Fibroblast of skin of scalp (primary cell): Measurements from ENCODE around the gene UBXN11.

ENCODE experiments used
- DNase-seq: peaks from one replicate; pipeline ENCODE4 v3.0.0-alpha.2; 2013

UBXN11 gene

DNA sequence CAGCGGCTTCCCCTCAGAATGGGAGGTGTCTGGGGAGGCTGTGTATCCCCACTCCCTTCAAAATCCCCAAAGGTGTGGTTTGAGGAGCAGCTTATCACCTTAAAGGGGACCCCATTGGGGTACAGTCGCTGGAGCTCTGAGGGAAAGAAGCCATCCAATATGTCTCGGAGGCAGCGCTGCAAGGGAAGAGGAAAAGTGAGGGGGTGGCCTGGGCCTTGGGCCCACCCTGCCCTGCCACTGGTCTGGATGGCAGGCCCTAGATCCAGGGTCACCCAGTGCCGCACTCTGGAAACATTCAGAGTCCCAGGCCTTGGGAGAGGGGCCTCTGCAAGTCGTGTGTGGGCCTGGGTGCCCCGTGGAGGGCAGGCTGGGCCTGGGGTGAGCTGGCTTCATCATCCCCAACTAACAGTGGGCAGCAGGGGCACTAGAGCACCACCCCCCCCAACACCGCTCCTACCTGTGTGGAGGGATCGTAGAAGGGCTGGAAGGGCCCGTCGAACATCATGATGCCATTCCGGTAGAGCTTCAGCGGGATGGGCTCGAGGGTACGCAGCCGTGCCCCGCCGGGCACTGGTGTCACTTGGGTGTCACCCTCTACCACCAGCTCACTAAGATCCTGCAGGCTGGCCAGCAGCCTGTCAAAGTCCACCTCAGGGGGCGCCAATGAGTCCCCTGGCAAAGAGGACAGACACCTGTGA lies 20.9 kb downstream of the UBXN11 start:
- DNase-seq: no peak

DNA sequence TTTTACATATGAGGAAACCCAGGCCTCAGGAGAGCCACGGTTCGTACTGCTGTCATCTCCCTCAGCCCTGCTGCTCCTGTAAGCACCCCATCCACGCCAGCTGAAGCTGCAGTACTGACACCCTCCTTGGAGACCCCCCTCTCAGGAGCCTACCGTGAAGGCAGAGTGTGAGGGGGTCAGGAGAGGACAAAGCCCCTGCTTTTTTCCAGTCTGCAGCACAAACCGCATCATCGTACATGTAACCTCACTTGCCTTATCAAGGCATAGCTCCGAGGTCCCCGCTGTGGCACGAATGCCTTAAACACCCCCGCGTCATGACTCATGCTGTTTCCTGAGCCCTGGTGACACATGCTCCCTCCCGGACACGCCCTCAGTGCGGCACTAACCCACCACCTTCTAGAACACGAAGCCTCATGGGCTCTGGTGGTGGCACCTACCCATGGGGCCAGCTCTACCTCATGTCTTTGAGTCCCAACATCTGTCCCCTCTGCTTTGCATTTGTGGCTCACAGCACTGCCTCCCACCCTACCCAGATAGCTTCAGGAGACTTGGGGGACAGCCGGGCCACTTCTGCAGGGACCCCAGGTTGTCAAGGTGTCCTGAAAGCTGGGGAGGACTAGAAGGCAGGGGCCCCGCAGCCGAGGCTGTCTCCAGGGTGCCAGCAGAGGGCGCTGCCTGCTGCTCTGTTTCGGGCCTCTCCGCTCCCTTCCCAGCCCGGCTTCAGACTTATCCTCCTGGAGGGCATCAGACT lies 21.7 kb downstream of the UBXN11 start:
- peak; percentile 90 for DNase-seq

DNA sequence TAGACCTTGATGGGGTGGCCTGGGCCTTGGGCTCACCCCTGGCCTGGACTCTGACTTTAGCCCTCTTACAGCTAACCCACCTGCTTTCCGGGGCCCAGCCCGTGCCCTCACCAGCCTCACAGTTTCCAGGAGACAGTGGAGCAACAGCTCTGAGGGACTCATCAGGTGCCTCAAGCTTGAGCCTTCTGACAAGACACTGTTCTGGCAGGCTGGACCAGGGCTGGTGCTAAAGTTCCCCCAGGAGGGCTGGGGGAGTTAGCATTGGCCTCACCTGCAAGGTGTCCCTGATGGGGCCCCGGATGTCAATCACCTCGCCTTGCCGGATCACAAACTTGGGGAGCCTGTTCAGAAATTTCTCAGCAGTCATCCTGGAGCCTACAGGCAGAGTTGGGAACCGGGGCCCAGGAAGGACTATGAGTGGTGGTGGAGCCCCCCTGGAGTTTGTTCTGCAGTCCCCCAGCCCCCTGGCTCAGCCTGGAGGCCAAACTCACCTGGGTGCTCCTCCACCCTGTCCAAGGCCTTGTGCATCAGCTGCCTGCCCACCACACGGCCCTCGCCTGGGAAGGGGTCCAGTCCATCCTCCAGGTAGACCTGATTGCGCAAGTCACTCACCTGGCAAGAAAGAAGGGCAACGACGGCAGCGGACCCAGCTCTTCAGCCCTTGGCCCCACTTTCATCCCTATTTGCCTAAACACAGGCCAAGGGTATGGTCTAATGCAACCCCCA lies 22.4 kb downstream of the UBXN11 start:
- no peak for DNase-seq

DNA sequence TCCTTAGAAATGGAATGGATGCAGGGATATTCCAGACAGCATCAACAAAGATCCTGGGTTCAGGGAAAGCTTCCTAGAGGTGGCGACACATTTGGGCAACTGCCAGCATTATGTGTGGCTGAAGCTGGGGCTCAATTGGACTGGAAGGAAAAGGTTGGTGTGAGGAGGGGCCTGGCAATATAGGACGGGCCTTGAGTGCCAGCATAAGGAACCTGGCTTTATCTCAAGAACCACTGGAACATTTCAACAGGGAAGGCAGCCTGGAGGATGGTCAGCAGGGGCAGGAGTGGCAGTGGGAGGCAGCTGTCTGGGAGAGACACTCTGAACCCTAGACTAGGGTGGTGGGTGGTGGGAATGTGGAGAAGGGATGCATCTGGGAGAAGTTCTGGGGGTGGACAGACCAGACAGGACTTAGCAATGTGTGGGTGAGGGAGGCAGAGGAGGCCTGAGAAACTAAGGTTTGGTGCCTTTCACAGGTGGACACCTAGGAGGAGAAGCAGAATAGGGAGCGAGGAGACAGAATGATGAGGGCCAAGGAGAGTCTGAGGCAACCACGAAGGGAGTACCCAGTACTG lies 23.1 kb downstream of the UBXN11 start:
- no peak for DNase-seq

DNA sequence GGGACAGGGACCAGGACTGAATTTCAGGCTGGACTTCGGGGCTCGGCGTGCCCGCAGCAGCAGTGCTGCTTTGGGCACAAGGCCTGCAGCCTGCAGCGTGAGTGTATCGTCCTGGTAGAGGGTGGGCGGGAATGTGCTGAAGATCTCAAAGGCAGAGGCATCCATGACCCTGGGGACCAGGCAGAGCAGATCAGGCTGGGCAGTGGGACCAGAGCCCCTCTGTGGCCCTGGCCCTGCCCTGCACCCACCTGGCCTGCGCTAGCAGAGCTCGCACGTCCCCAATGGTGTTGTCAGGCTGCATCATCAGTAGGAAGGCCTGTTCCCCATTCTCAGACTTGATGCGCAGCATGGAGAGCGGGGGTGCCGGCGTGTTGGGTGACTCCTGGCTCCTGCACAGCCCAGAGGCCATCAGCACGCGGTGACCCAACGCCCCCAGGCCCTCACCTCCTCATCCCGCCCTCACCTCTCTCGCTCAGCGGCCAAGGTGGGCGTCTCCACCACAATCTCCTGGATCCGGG lies 24.0 kb downstream of the UBXN11 start:
- DNase-seq: no peak

DNA sequence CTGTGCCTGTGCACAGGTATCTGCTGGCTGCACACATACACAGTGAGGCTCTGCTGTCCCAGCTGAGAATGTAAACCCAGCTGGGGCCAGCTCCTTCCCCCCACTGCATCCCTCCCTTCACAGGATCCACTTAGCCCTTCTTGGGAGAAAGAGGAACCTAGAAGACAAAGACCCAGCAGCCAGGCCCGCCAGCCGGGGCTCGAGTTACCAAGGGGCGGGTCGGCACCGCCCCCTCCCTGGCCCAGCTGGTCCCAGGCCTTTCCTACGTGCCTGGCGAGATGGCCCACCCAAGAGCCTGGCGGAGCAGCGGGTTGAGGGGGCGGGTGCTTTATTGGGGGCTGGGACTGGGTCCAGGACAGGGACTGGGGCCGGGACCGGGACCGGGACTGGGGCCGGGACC lies 24.5 kb downstream of the UBXN11 start:
- peak; percentile 57 for DNase-seq

DNA sequence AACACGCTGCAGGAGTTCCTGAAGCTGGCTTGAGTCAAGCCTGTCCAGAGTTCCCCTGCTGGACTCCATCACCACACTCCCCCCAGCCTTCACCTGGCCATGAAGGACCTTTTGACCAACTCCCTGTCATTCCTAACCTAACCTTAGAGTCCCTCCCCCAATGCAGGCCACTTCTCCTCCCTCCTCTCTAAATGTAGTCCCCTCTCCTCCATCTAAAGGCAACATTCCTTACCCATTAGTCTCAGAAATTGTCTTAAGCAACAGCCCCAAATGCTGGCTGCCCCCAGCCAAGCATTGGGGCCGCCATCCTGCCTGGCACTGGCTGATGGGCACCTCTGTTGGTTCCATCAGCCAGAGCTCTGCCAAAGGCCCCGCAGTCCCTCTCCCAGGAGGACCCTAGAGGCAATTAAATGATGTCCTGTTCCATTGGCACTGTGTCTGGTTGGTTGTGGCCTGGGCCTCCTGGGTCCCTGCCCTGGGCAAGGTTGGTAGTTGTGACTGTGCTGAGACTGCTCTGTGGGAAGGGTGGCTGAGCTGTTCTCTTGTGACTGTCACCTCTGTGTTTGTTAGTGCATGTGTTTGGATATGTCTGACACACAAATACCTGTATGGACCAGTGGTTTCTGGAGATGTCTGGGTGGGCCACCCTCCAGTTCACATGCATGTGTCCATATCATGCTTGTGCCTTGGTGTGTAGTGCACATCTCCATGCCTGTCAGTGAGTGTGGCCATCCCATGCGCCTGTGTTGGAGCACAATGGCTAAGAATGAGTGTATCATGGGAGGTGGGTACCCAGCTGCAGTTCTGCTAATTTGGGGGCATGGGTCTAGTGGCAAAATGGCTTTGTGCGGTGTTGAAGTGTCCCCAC lies 25.1 kb downstream of the UBXN11 start:
- peak; percentile 49 for DNase-seq

DNA sequence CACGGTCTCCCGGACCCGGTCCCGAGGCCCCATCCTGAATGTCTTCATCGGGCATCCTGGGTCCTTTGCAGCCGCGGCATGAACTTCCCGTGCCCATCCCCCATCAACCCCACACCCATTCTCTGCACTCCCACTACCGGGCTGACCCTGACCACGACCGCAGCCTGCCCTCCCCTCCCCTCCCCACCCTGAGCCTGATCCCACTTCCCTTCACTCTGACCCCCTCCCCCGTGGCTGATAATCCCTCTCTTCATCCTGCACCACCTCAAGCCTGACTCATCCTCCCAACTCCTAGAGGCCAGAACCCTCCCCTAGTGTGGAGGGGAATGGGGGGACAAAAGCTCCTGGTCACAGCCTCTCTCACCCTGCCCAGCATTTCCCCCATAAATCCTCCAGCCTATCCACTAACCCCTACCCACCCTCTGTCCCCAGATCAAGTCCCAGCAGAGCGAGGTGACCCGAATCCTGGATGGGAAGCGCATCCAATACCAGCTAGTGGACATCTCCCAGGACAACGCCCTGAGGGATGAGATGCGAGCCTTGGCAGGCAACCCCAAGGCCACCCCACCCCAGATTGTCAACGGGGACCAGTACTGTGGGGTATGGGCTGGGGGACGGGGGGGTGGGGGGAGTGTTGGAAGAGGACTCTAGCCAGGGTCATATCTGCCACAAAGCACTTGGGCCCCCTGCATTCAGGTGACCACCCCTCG lies 25.9 kb downstream of the UBXN11 start:
- DNase-seq: peak; percentile 53

DNA sequence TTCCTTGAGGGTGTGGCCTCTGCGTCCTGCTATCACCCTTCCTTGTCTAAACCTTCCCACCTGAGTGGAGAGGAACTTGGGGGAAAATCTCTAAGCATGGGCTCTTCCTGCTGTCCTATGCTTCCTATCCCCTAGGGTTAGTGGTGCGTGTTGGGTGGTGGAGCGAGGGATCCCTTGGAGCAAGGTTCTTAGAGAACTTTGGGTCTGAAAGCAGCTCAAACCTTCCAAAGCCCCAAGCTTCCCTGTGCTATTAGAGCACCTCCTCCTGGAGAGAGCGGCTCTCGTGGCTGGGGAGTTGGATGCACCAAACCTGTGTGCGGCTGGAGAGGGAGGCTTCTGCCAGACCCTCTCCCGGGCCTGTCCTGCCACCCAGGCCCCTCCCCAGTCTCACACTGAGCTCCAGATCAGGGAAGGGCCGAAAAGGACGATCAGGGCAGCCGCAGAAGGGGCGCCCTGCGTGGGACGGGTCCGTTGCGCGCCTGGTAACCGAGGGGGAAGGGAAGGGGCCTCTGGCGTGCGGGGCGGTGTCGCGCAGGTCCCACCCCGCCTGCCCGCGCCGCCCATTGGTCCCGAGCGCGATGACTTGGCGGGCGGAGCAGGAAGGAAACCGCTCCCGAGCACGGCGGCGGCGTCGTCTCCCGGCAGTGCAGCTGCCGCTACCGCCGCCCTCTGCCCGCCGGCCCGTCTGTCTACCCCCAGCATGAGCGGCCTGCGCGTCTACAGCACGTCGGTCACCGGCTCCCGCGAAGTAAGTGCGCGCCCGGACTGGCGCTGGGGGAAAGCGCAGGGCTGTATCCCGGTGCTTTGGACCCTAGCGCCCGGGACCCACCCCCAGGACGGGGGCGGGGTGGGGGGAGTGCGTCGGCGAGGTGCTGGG lies 26.7 kb downstream of the UBXN11 start, which contains the start of gene SH3BGRL3:
SH3BGRL3 (plus strand) TSS at position 631 of the 877 bp plus-strand sequence; CDS start at position 701, 70 bp downstream.
- peak; percentile 84 for DNase-seq

DNA sequence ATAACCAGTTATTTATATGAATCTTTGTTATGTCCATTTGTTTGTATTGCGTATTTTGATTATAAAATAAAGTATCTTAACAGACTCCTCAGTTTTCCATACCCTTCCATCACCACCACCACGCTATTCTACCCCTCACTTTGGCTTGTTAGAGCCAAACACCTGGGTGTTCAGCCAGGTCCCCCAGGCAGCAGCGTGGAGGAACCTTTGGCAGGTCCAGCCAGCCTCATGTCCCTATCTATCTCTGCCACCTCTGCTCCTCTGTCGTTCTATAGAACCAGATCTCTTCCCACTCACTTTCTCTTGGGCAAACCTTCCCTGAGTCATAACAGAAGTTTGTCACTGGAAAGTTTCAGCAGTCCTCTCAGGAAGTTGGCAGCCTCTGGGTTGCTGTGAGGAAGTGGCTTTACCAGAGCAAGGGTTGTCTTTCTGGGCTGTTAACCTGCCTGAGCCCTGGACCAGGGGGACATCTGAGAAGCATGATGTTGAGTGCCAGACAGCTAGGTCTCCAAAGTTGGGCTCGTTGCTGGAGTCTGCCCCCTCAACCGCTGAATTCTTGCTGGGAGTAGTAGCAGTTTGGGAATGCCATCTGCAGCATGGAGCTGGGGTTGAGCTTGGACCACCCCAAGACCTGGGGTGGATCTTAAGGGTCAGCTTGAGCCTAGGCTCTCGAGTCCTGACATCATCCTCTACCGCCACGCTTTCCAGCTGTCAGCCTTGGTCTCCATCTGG lies 27.5 kb downstream of the UBXN11 start:
- DNase-seq: peak; percentile 58

DNA sequence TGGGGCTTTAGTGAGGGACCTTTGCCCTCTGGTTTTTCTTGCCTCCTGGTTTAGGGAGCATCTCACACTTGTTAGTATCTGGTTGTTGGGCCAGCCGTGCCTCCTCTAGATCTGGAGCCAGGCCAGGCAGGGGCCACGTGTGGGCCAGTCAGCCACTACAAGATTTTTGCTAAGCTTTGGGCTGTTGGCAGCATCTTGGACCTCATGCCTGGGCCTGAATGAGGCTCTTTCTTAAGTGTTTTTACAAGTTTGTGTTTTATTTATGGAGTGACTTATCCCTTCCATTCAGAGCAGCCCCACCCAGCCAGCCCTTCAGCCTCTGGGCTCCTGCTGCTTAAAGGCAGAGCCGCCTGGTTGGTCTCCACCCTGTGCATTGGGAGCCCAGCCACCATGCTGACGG lies 28.1 kb downstream of the UBXN11 start:
- peak; percentile 86 for DNase-seq

DNA sequence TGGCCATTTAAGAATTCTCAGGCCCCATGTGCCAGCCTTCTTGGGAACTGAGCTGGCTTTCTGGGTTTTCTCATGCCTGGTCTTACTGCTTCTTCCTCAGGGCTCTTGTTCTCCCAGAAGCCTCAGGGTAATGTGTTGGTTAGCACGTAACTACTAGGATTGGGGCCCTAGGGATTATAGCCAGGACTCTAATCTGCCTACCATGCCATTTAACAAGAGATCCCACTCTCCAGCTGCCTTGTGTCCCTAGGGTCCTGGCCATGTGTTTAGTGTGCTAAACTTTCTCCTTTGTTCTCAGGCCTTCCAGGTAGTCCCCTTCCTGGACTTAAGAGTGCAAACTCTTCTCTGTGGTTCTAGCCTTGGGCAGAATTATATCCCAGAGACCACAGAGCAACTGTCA lies 28.7 kb downstream of the UBXN11 start:
- DNase-seq: no peak

DNA sequence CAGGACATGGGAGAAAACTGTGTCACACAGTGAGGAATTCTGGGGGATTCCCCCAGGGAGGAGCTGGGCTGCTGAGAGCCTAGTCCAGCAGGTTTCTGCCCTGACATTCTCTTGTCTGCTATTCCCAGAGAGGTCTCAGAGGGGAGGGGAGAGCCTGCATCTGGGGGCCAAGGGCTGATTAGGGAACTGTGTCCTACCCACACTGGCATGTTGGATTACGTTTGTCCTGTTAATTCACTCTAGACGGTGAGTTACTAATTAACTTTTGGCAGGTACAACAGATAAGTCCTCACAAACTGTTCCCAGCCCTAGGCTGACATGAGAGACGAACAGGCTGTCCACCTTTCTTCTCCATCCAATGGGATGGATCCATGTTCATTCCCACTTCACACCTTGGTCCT lies 29.2 kb downstream of the UBXN11 start:
- no peak for DNase-seq

DNA sequence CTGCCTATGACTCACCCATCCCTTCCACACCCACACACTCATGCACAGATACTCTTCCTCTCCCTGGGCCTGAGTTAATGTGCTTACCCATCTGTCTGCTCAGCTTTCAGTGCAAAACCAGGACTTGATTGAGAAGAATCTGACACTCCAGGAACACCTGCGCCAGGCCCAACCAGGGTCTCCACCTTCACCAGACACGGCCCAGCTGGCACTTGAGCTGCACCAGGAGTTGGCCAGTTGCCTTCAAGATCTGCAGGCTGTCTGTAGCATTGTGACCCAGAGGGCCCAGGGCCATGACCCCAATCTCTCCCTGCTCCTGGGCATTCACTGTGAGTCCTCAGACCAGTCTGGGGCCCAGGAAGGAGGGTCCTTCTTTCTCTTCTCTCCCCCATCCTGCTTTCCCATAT lies 30.0 kb downstream of the UBXN11 start:
- DNase-seq: no peak

DNA sequence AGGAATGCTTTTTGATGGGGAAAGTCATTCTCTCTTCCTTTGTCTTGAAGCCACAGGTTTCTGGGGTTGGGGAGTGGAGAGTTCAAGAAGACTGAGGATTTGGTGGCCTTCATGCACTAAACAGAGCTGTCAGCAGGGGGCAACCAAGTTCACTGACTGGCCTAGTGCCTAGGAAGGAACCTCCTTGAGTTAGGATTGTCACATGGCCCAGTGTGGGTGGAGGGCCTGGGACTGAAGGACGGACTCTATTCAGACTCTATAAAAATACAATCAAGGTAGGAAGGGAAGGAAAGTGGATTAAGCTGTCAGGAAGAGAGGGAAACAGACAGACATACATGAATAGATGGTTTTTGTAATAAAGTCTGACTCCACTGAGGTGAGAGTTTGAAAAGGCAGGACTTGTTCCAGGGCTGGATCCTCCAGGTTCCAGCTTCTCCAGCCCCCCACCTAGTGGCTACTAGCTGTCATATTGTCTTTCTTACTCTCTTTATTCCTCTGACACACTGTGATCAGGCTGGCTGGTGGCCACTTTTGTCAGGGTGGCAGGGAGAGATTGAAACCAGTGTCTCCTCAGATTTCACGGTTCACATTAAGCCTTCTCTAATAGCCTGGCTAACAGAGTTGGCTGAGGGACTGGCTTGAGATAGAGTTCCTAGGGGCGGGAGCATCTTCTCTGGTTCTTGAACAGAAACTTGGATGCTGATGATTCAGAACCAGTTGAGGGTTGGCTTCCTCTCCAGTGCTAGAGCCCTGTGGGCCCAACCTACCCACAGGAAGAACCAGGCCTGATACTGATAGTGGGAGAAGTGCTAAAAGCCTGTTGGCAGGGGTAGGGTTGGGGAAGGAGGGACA lies 30.6 kb downstream of the UBXN11 start:
- DNase-seq: peak; percentile 93

DNA sequence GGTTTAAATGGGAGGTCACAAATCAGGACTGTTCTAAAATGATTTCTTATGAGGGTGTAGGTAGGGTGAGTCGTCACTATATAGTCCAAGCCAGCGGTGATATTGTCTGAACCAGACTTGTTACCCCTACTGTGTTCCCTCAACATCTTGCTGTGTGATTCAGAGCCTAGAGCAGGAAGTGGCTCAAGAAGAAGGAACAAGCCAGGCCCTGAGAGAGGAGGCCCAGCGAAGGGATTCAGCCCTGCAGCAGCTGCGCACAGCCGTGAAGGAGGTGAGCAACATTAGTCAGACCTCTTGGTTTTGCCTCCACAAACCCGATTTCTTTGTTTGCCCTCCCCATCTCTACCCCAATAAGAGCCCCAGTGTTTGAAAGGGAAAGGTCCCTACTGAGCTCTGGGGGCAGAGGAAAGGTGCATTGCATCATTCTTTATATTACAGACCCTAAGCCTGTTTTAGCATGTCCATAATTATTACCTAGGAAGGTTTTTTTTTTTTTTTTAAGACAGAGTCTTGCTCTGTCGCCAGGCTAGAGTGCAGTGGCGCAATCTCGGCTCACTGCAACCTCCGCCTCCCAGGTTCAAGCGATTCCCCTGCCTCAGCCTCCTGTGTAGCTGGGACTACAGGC lies 31.5 kb downstream of the UBXN11 start:
- no peak for DNase-seq

DNA sequence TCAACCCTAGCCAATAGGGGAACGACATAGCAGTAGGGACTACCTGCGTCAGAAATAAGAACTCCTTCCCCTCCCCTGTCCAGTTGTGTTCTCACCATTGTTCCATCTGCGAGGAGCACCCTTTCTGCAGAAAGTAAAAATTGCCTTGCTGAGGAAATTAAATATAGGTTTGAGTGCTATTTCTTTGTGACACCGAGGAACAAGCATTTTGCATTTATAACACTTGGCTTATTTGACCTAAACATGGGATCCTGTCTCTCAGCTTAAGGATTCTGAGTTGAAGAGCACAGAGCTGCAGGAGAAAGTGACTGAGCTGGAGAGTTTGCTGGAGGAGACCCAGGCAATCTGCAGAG lies 37.3 kb downstream of the UBXN11 start:
- no peak for DNase-seq
